Neuronal stem cell (in vitro differentiated cells): ENCODE data around the gene MOGAT2.
"Not testable (repeated sequence)": the region's sequence is repeated elsewhere in the genome, so short reads cannot be mapped to it uniquely, and the experiment has no call there.

ENCODE experiments used
- DNase-seq: peaks from one replicate; pipeline ENCODE4 v3.0.0-alpha.2; 2013; ENCODE audit warnings: low spot score
- H2AFZ ChIP-seq: one replicate; pipeline ENCODE4 v1.6.1; 2013; ENCODE audit warnings: mild to moderate bottlenecking, low read length, inconsistent platforms
- H2AK5ac ChIP-seq: 2 replicates; pipeline ENCODE4 v1.6.1; 2013; ENCODE audit warnings: low read depth, mild to moderate bottlenecking, inconsistent platforms, low read length, moderate library complexity, mixed read lengths
- H2BK120ac ChIP-seq: 2 replicates; pipeline ENCODE4 v1.6.1; 2013; ENCODE audit warnings: low read depth, mild to moderate bottlenecking, inconsistent platforms, low read length, moderate library complexity, mixed read lengths
- H2BK12ac ChIP-seq: one replicate; pipeline ENCODE4 v1.6.1; 2013; ENCODE audit warnings: low read length, inconsistent platforms
- H2BK15ac ChIP-seq: 2 replicates; pipeline ENCODE4 v1.6.1; 2013; ENCODE audit warnings: mild to moderate bottlenecking, low read length, inconsistent platforms, mixed read lengths
- H2BK5ac ChIP-seq: one replicate; pipeline ENCODE4 v1.6.1; 2013; ENCODE audit warnings: inconsistent platforms, mild to moderate bottlenecking, low read length, moderate library complexity
- H3K14ac ChIP-seq: one replicate; pipeline ENCODE4 v1.6.1; 2013; ENCODE audit warnings: low read length, inconsistent platforms
- H3K18ac ChIP-seq: 2 replicates; pipeline ENCODE4 v1.6.1; 2013; ENCODE audit warnings: low read length, inconsistent platforms
- H3K23ac ChIP-seq: 2 replicates; pipeline ENCODE4 v1.6.1; 2013; ENCODE audit warnings: low read depth, mild to moderate bottlenecking, mixed read lengths, low read length, inconsistent platforms; ENCODE audit not compliant: poor library complexity
- H3K27ac ChIP-seq: replicated peaks from 3 replicates; pipeline ENCODE4 v1.5.1; 2013; ENCODE audit warnings: low read length, inconsistent platforms
- H3K27me3 ChIP-seq, 3 experiments: 2 replicates each; pipeline ENCODE4 v1.6.1; 2013; ENCODE audit warnings: low read length in 3 of 3, mild to moderate bottlenecking in 2 of 3, inconsistent platforms in 1 of 3, low read depth in 1 of 3, mixed read lengths in 1 of 3, moderate library complexity in 1 of 3; ENCODE audit not compliant: control insufficient read depth in 3 of 3, insufficient read depth in 3 of 3
- H3K36me3 ChIP-seq, 2 donors: replicated peaks in 1 of 2; 2 replicates each; pipeline ENCODE4 v1.6.1; 2013; ENCODE audit warnings: low read length in 2 of 2; ENCODE audit not compliant: control insufficient read depth in 2 of 2, insufficient read depth in 2 of 2
- H3K4ac ChIP-seq: 2 replicates; pipeline ENCODE4 v1.6.1; 2013; ENCODE audit warnings: inconsistent platforms, mild to moderate bottlenecking, low read length, moderate library complexity
- H3K4me1 ChIP-seq, 2 donors: 1 replicate in 1 of 2; 2 replicates in 1 of 2; pipeline ENCODE4 v1.6.1; 2013; ENCODE audit warnings: low read length in 2 of 2, low read depth in 1 of 2; ENCODE audit not compliant: control insufficient read depth in 2 of 2, insufficient read depth in 1 of 2
- H3K4me2 ChIP-seq: one replicate; pipeline ENCODE4 v1.6.1; 2013; ENCODE audit warnings: mild to moderate bottlenecking, low read length, inconsistent platforms; ENCODE audit not compliant: insufficient read depth, poor library complexity, severe bottlenecking
- H3K4me3 ChIP-seq, 2 donors: 2 replicates each; pipeline ENCODE4 v1.5.1; 2013; ENCODE audit warnings: low read length in 2 of 2, mild to moderate bottlenecking in 2 of 2, inconsistent platforms in 1 of 2, moderate library complexity in 1 of 2
- H3K79me1 ChIP-seq: one replicate; pipeline ENCODE4 v1.6.1; 2013; ENCODE audit warnings: low read depth, mild to moderate bottlenecking, inconsistent platforms, low read length, moderate library complexity
- H3K9ac ChIP-seq: one replicate; pipeline ENCODE4 v1.6.1; 2013; ENCODE audit warnings: mild to moderate bottlenecking, low read depth, low read length, inconsistent platforms; ENCODE audit not compliant: poor library complexity
- H3K9me3 ChIP-seq, 2 donors: replicated peaks in 1 of 2; 2 replicates each; pipeline versions ENCODE3 to v1.6.1; 2013; ENCODE audit warnings: low read length in 2 of 2, mild to moderate bottlenecking in 2 of 2, inconsistent platforms in 1 of 2, low read depth in 1 of 2, mixed read lengths in 1 of 2, moderate library complexity in 1 of 2; ENCODE audit not compliant: control insufficient read depth in 2 of 2, insufficient read depth in 1 of 2
- H4K8ac ChIP-seq: one replicate; pipeline ENCODE4 v1.6.1; 2013; ENCODE audit warnings: low read depth, mild to moderate bottlenecking, inconsistent platforms, low read length, moderate library complexity
- H4K91ac ChIP-seq: one replicate; pipeline ENCODE4 v1.6.1; 2013; ENCODE audit warnings: low read length, low read depth, mild to moderate bottlenecking, inconsistent platforms; ENCODE audit not compliant: poor library complexity
- WGBS, 2 donors: extraction: QIAGEN DNeasy Blood & Tissue Kit; methylation state at CpG; one replicate each; pipeline ENCODE4 v1.1.7; 2013; ENCODE audit warnings: missing lambda C conversion rate in 2 of 2, mixed read lengths in 1 of 2; ENCODE audit not compliant: insufficient read length in 2 of 2, insufficient replicate concordance in 1 of 2; ENCODE audit errors: extremely low coverage in 2 of 2; 5-methylcytosine and 5-hydroxymethylcytosine counted together

The MOGAT2 gene

DNA sequence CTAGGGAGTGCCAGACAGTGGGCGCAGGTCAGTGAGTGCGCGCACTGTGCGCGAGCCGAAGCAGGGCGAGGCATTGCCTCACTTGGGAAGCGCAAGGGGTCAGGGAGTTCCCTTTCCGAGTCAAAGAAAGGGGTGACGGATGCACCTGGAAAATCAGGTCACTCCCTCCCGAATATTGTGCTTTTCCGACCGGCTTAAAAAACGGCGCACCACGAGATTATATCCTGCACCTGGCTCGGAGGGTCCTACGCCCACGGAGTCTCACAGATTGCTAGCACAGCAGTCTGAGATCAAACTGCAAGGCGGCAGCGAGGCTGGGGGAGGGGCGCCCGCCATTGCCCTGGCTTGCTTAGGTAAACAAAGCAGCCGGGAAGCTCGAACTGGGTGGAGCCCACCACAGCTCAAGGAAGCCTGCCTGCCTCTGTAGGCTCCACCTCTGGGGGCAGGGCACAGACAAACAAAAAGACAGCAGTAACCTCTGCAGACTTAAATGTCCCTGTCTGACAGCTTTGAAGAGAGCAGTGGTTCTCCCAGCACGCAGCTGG, 31.2 kb downstream of the MOGAT2 start:
- not testable (repeated sequence) for DNase-seq, H3K36me3 ChIP-seq, H3K27ac ChIP-seq, H3K4me1 ChIP-seq, H2BK5ac ChIP-seq, H2BK15ac ChIP-seq, H3K23ac ChIP-seq, H3K14ac ChIP-seq, H3K18ac ChIP-seq, H3K4ac ChIP-seq, H3K4me2 ChIP-seq, H2AK5ac ChIP-seq, H4K8ac ChIP-seq, H3K4me3 ChIP-seq, H3K9me3 ChIP-seq, H3K79me1 ChIP-seq, H4K91ac ChIP-seq, H3K9ac ChIP-seq, H2BK120ac ChIP-seq, H2BK12ac ChIP-seq
- WGBS, 2 donors, result no CpG with 5 or more reads among the region's 26 CpGs
- H3K27me3 ChIP-seq, result peaks cover 0 to 12% (median 0%) of the 10 kb centered on the region in 3 experiments
- H2AFZ ChIP-seq, result peak overlapping the region; percentile 61

DNA sequence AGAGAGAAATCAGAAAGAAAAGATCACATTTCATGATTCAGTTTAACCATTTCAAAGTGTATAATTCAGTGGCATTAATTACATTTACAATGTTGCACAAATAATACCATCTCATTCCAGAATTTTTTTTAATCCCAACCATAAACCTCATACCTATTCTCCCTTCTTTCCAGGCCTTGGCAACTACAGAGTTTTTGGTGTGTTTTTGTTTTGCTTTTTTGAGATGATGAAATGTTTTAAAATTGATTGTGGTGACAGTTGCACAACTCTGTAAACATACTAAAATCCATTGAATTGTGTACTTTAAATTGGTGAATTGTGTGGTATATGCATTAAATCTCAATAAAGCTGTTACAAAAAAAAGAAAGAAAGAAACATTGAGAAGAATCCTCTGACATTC, 37.3 kb downstream of the MOGAT2 start:
- H3K4me3 ChIP-seq, H2BK5ac ChIP-seq, H3K14ac ChIP-seq, H4K8ac ChIP-seq, H3K9me3 ChIP-seq, H2BK12ac ChIP-seq, H3K4ac ChIP-seq, DNase-seq, H2AK5ac ChIP-seq, H2BK120ac ChIP-seq, H3K27ac ChIP-seq, H3K4me2 ChIP-seq, H3K4me1 ChIP-seq, H3K27me3 ChIP-seq, H2AFZ ChIP-seq, H3K79me1 ChIP-seq, H3K18ac ChIP-seq, H3K36me3 ChIP-seq, H3K9ac ChIP-seq, H3K23ac ChIP-seq, H4K91ac ChIP-seq, H2BK15ac ChIP-seq: not testable (repeated sequence)

DNA sequence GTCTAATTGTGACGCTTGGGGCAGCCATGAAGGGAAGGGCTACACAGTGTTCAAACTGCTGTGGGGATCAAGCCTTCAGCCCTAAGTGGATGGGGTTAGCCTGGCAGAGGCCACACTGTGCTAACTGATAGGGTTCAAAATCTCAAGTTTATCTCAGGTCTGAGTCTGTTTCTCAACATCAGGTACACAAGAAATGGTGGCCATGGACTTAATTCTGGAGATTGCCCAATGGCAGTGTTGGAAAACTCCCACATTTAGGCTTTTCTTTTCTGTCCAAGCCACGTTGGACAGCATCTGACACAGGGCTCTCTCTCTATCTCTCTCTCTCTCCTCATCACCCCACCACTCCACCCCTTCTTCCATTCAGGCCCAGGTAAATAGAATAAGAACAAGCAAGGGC, 40.0 kb downstream of the MOGAT2 start:
- no peak overlapping the region for H3K14ac ChIP-seq
- no peak for DNase-seq
- H4K8ac ChIP-seq, result no peak overlapping the region
- H3K4me1 ChIP-seq, result no peaks in the 10 kb centered on the region
- no peaks in the 10 kb centered on the region for H3K9me3 ChIP-seq
- H2BK120ac ChIP-seq, result no peak overlapping the region
- H2AFZ ChIP-seq, result no peak overlapping the region
- no peak overlapping the region for H3K23ac ChIP-seq
- no peaks in the 10 kb centered on the region for H3K79me1 ChIP-seq
- H3K9ac ChIP-seq, result no peak overlapping the region
- H2AK5ac ChIP-seq, result no peak overlapping the region
- WGBS, 2 donors, result no CpG with 5 or more reads among the region's 2 CpGs
- no peak overlapping the region for H3K4ac ChIP-seq
- no peak overlapping the region for H2BK15ac ChIP-seq
- no peak overlapping the region for H3K27ac ChIP-seq
- H3K4me3 ChIP-seq, result no peak overlapping the region
- H3K4me2 ChIP-seq, result no peak overlapping the region
- H2BK12ac ChIP-seq, result no peak overlapping the region
- no peak overlapping the region for H3K18ac ChIP-seq
- no peak overlapping the region for H2BK5ac ChIP-seq
- H3K36me3 ChIP-seq, result no peaks in the 10 kb centered on the region
- no peaks in the 10 kb centered on the region for H3K27me3 ChIP-seq
- H4K91ac ChIP-seq, result no peak overlapping the region

DNA sequence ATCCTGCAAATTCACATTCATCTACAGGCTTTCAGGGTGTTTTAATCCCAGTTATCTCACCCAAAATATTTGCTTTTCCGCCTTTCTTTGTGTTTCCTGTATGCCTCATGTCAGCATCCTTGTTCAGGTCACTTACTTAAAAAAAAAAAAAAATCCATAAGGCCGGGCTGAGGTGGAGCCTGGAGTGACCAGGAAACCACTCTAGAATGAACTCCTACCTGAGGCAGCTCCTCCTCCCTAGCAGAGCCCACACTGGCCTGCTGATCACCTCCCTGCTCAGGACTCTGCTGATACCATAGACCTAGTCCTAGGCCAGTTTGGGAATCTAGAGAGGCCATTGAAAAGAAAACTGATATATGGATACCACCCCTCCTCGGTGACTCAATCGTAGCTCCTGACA, 42.2 kb downstream of the MOGAT2 start:
- no peaks in the 10 kb centered on the region for H3K36me3 ChIP-seq
- no CpG with 5 or more reads among the region's 4 CpGs for WGBS, 2 donors
- peaks cover 0 to 17% (median 0%) of the 10 kb centered on the region in 3 experiments for H3K27me3 ChIP-seq
- no peak overlapping the region for H2BK12ac ChIP-seq
- no peak overlapping the region for H3K27ac ChIP-seq
- H3K9ac ChIP-seq, result no peak overlapping the region
- peaks cover 0 to 1% of the 10 kb centered on the region in 2 donors for H3K9me3 ChIP-seq
- H3K4me1 ChIP-seq, result no peaks in the 10 kb centered on the region
- no peak overlapping the region for H2AFZ ChIP-seq
- no peak overlapping the region for H3K18ac ChIP-seq
- H3K4me2 ChIP-seq, result no peak overlapping the region
- H4K8ac ChIP-seq, result no peak overlapping the region
- H2AK5ac ChIP-seq, result no peak overlapping the region
- H3K79me1 ChIP-seq, result no peaks in the 10 kb centered on the region
- H2BK120ac ChIP-seq, result no peak overlapping the region
- no peak for DNase-seq
- no peak overlapping the region for H3K4me3 ChIP-seq
- H3K14ac ChIP-seq, result no peak overlapping the region
- no peak overlapping the region for H2BK5ac ChIP-seq
- no peak overlapping the region for H3K4ac ChIP-seq
- H4K91ac ChIP-seq, result no peak overlapping the region
- H2BK15ac ChIP-seq, result no peak overlapping the region
- H3K23ac ChIP-seq, result no peak overlapping the region
